Adipocyte (in vitro differentiated cells): ENCODE results near the gene TARDBP.
"Not testable (repeated sequence)": the region's sequence is repeated elsewhere in the genome, so short reads cannot be mapped to it uniquely, and the experiment has no call there.

Experiments
- DNase-seq: peaks from one replicate; pipeline ENCODE4 v3.0.0-alpha.2; 2015; ENCODE audit warnings: low read depth
- H3K27me3 ChIP-seq: replicated peaks from 2 replicates; pipeline ENCODE4 v1.7.0; 2013; ENCODE audit warnings: mild to moderate bottlenecking, low read length, moderate library complexity; ENCODE audit not compliant: control insufficient read depth, insufficient read depth
- H3K36me3 ChIP-seq: 2 replicates; pipeline ENCODE4 v1.7.0; 2013; ENCODE audit warnings: low read length, mild to moderate bottlenecking, moderate library complexity; ENCODE audit not compliant: control insufficient read depth, insufficient read depth, severe bottlenecking
- H3K4me1 ChIP-seq: 2 replicates; pipeline ENCODE4 v1.7.0; 2013; ENCODE audit warnings: mild to moderate bottlenecking, low read length, moderate library complexity; ENCODE audit not compliant: control insufficient read depth, insufficient read depth
- H3K4me3 ChIP-seq: 2 replicates; pipeline ENCODE4 v1.7.0; 2013; ENCODE audit warnings: mild to moderate bottlenecking, low read length, moderate library complexity
- H3K9ac ChIP-seq: 2 replicates; pipeline ENCODE4 v1.7.0; 2013; ENCODE audit warnings: mild to moderate bottlenecking, low read length, moderate library complexity
- H3K9me3 ChIP-seq: 2 replicates; pipeline ENCODE4 v1.7.0; 2013; ENCODE audit warnings: mild to moderate bottlenecking, low read length, moderate library complexity; ENCODE audit not compliant: control insufficient read depth

The TARDBP gene

DNA sequence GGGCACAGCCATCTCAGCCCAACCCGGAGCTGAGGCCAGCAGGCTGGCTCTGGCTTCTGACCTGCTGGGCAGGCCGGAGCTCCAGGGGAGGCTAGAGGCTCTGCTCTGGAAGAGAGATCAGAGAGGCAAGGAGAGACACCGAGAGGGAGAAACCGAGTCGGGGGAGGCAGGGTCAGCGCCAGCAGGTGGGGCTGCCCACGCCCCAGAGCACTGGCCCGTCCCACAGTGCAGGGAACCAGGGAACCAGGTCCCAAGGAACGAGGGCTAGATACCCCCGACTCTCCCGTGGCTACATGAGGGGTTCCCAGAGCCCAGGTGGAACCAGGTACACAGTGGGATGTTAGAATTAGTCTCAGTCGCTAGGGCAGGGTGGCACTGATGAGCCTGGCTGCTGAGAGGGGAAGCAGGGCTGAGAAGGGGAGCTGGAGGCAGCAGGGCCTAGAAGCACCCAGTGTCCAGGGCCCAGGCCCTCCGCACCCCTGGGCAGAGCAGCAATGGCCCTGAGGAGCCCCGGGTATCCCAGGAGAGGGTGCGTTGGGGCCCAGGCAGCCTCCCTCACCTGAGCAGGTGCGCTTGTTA lies 32.5 kb downstream of the TARDBP start:
- no peaks in the 10 kb centered on the region for H3K9me3 ChIP-seq
- no peak overlapping the region for H3K4me3 ChIP-seq
- H3K4me1 ChIP-seq = no peaks in the 10 kb centered on the region
- no peak for DNase-seq
- H3K9ac ChIP-seq = no peak overlapping the region
- peaks cover 12% of the 10 kb centered on the region for H3K27me3 ChIP-seq
- H3K36me3 ChIP-seq = no peaks in the 10 kb centered on the region

DNA sequence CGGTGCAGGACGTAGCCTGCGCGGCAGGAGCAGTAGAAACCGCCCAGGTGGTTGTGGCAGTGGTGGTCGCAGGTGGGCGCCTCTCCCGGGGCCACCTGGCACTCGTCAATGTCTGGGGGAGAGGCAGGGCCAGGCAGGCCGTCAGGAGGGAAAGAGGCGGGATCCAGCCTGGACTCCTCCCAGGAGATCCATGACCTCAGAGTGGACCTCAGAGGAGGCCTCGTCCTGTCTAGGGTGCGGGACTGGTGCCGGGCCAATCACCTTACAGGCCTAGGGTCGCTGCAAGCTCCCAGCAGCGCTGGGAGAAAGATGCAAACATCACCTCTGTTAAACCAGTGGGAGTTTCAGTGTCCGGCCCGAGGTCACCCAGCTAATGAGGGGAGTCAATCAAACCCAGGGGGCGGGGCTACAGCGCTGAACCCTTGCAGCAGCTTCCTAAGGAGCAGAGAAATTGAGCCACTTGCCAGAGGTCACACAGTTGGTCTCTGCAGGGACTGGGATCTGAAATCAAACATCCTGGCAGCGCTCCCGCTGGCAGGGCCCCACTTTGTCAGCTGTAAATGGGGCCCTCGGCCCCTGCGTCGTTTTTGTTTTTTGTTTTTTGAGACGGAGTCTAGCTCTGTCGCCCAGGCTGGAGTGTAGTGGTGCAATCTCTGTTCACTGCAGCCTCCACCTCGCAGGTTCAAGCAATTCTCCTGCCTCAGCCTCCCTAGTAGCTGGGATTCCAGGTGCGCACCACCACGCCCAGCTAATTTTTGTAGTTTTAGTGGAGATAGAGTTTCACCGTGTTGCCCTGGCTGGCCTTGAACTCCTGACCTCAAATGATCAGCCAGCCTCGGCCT lies 33.2 kb downstream of the TARDBP start:
- peaks cover 12% of the 10 kb centered on the region for H3K27me3 ChIP-seq
- DNase-seq = no peak
- no peaks in the 10 kb centered on the region for H3K36me3 ChIP-seq
- no peaks in the 10 kb centered on the region for H3K9me3 ChIP-seq
- no peak overlapping the region for H3K9ac ChIP-seq
- no peak overlapping the region for H3K4me3 ChIP-seq
- no peaks in the 10 kb centered on the region for H3K4me1 ChIP-seq

DNA sequence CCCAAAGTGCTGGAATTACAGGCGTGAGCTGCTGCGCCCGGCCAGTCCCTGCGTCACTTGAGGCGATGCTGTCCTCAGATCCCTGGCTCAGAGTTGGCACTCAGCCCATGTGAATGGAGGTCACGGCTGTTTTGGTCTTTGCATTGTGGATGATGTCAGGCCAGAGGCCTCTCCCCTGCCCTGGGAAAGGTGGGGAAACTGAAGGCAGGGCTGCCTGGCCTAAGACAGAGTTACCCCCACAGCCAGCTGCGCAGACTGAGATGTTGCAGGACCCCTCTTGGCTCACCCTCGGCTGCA lies 33.8 kb downstream of the TARDBP start:
- Histone ChIP-seq H3K9me3 (no peaks in the 10 kb centered on the region), H3K36me3 (no peaks in the 10 kb centered on the region), H3K27me3 (peaks cover 12% of the 10 kb centered on the region), H3K4me1 (no peaks in the 10 kb centered on the region), H3K9ac (no peak overlapping the region), H3K4me3 (no peak overlapping the region)
- no peak for DNase-seq

DNA sequence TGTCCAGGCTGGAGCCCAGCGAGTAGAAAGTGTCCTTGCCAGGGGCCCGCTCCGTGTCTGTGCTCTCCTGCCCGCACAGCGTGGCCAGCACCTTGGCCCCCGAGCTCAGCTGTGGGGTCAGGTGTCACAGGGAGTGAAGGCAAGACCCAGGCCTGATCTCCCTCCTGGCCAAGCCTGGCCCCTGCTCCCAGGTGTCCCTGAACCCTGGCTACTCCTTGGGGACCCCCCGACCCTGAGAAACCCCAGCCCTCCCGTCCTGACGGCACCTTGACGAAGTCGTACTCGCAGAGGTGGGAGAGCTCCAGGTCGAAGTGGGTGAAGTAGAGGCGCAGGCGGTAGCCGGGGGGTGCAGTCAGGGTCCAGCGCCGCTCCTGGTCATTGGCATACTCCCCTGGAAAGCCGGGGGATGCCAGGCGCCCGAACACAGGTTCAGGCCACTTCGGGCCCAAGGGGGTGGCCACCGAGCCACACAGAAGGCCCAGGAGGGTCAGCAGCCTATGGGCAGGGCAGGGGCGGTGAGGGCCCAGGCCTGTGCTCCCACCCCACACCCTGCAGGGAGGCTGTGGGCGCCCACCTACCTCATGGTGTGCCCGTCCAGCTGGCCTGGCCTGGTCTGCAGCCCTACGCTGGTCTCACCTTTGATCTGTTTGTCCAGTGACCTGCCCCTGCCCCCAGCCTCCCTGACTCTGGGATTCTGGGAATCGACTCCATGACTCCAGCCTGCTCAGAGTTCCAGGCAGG lies 34.3 kb downstream of the TARDBP start, which contains the start of gene MASP2:
Gene MASP2, minus strand, starts transcription at position 615 of the 741 bp plus-strand sequence. Its CDS starts 32 bp downstream, at position 583.
- no peaks in the 10 kb centered on the region for H3K36me3 ChIP-seq
- DNase-seq = no peak
- H3K9me3 ChIP-seq = no peaks in the 10 kb centered on the region
- H3K9ac ChIP-seq = no peak within 1 kb of the TSS
- H3K27me3 ChIP-seq = peaks cover 9% of the 10 kb centered on the region
- no peak within 1 kb of the TSS for H3K4me3 ChIP-seq
- H3K4me1 ChIP-seq = no peaks in the 10 kb centered on the region

DNA sequence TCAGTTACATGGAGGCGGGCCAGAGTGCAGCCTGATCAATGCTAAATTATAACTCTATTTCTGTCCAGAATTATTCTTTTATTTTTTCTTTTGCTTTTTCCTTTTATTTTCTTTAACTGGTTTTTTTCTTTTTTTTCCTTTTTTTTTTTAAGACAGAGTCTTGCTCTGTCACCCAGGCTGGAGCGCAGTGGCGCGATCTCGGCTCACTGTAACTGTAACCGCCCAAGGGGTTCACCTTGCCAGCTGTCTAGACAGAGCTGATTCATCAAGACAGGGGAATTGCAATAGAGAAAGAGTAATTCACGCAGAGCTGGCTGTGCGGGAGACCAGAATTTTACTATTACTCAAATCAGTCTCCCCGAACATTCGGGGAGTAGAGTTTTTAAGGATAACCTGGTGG lies 38.7 kb downstream of the TARDBP start:
- not testable (repeated sequence) for H3K9me3 ChIP-seq, H3K4me1 ChIP-seq, H3K27me3 ChIP-seq, DNase-seq, H3K9ac ChIP-seq, H3K4me3 ChIP-seq
- peaks cover 11% of the 10 kb centered on the region for H3K36me3 ChIP-seq

DNA sequence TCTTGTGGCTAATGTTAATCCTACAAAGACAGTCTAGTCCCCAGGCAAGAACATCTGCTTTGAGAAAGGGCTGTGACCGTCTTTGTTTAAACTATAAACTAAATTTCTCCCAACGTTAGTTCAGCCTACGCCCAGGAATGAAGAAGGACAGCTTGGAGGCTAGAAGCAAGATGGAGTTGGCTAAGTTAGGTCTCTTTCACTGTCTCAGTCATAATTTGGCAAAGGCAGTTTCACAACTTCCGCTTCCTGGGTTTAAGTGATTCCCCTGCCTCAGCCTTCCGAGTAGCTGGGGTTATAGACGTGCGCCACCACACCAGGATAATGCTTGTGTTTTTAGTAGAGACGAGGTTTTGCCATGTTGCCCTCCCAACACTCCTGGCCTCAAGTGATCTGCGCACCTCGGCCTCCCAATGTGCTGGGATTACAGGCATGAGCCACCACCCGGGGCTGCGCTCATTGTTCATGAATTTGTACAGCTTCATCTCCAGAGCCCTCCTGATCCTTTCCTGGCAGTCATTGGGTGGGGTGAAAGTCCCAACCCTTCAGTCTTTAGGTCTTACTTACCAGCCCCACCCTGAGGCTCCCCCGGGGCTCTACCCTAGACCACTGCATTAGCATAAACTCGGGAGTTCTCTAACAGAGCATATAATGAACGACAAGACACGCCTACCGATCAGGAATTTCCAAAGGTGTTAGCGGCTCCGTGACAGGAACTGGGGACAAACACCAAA lies 39.5 kb downstream of the TARDBP start:
- no peaks in the 10 kb centered on the region for H3K4me1 ChIP-seq

DNA sequence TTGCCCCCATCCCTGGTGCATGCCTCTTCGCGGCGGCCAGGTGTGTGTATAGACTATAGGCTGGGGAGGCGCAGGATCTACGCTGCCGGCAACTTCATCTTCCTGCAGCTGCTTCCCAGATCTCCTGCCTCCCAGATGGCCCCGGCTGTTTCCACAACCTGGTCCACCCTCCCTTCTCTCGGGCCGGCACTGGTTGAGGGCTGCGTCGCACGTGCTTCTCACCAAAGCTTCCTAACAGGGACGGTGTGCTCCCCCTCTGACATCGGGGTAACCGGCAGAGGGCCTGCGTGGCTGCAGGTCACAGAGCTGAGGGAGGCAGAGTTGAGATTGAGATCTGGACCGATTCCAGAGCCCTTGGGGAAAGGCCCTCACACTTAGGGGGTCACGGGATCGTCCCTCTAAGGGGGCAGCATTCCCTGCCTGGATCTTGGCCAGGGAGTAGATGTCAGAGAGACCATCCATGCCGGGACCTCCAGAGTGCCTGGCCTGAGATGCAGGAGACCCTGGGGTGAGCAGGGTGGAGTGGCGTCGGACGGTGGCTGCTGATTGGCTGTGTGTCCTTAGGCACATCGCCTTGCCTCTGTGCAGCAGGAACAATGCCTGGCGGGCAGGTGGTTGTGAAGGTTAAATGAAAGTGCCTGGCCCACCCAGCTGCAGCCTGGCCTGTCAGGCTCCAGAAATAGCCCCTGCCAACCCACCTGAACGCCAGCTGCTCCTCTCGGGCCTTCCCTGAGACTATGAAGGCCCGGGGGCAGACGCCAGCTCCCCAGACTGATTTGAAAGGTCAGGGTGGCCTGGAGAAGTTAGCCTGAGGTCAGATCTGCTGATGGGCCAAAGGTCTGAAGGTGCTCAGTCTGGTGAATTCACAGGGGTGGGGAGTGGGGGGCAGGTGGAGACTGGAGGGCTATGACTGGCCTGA lies 40.6 kb downstream of the TARDBP start:
- Histone ChIP-seq H3K9ac (no peak overlapping the region), H3K27me3 (no peaks in the 10 kb centered on the region), H3K9me3 (no peaks in the 10 kb centered on the region), H3K4me3 (no peak overlapping the region), H3K36me3 (peaks cover 23% of the 10 kb centered on the region), H3K4me1 (no peaks in the 10 kb centered on the region)
- DNase-seq = no peak

More for the DNA sequence above, 39.5 kb downstream of the TARDBP start:
- Histone ChIP-seq H3K4me3 (no peak overlapping the region), H3K27me3 (no peaks in the 10 kb centered on the region), H3K9me3 (no peaks in the 10 kb centered on the region), H3K9ac (no peak overlapping the region), H3K36me3 (peaks cover 17% of the 10 kb centered on the region)
- peak; percentile 5 for DNase-seq

DNA sequence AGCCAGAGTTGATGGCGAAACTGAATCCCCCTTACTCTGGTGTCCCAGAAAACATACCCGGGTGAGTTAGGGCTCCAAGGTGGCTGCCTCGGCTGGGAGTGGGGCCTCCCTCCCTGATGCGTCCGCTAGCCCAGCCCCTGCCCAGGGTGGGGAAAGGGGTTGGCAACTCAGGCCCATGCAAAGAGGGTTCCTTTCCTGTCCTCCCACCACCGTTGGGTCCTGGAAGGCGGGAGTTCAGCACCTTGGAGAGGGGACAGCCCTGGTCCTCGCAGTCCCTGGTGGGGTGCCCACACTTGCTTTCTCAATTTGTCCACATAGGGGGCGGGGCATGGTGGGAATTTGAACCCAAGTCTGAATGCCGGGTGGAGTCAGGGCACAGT lies 41.3 kb downstream of the TARDBP start:
- Histone ChIP-seq H3K4me3 (no peak overlapping the region), H3K4me1 (peaks cover 4% of the 10 kb centered on the region), H3K9ac (no peak overlapping the region), H3K27me3 (no peaks in the 10 kb centered on the region), H3K9me3 (no peaks in the 10 kb centered on the region), H3K36me3 (peaks cover 23% of the 10 kb centered on the region)
- DNase-seq = peak; percentile 35

DNA sequence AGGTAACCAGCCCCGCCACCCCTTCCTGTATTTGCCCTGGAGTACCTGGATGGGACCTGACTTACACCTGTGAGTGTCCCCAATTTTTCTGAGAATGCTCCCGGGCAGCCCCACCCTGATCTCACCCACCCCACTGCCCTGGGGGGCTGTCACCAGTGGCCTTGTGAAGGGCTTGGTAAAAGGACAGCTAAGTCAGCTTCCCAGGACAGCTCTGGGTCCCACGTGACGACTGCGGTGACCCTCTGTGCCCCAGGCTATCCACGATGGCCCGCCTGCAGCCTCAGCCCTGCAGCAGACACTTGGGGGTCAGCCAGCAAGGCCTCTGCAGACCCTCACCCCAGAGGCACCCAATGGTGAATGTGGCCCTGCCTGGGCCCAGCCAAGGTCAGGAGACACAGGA lies 41.7 kb downstream of the TARDBP start:
- no peaks in the 10 kb centered on the region for H3K9me3 ChIP-seq
- DNase-seq = no peak
- H3K4me1 ChIP-seq = peaks cover 5% of the 10 kb centered on the region
- no peak overlapping the region for H3K9ac ChIP-seq
- H3K36me3 ChIP-seq = peaks cover 23% of the 10 kb centered on the region
- H3K4me3 ChIP-seq = no peak overlapping the region
- no peaks in the 10 kb centered on the region for H3K27me3 ChIP-seq

DNA sequence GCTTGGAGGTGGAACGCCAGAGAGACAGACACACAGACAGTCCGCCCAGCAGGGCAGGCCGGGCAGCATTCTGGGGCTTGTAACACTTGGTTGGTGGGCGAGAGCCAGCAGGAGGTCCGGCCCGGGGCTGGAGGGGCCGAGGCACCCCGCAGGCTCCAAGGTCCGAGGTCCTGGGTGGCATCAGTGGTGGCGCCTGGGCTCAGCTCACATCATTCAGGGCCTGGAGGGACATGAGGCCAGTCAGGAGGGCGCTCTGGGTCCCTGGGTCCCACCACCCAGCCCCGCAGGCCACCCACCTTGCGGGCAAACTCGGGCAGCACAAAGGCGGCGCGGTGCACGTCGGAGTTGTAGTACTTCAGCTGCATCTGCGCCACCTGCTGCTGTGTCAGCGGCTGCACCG lies 42.2 kb downstream of the TARDBP start:
- Histone ChIP-seq H3K9me3 (no peaks in the 10 kb centered on the region), H3K9ac (no peak overlapping the region), H3K27me3 (no peaks in the 10 kb centered on the region), H3K36me3 (peaks cover 23% of the 10 kb centered on the region), H3K4me1 (peaks cover 5% of the 10 kb centered on the region), H3K4me3 (no peak overlapping the region)
- no peak for DNase-seq
